PC-9 (cell line): ENCODE results near the gene MIA.

ENCODE experiments used
- CTCF ChIP-seq: fragments of 200-600 bp; sonication (generic); conservative IDR thresholded peaks from 2 replicates; pipeline ENCODE4 v1.6.1; 2017; ENCODE audit warnings: mixed run types, antibody characterized with exemption, mild to moderate bottlenecking, moderate library complexity
- EZH2 ChIP-seq: fragments of 200-600 bp; sonication (generic); IDR thresholded peaks from 2 replicates; pipeline ENCODE4 v1.8.0; 2017; ENCODE audit warnings: antibody characterized with exemption, low read depth

GRCh38 chr19:40743926-40744325 lies 31.4 kb upstream of the MIA start:
- no peak for TF ChIP-seq CTCF
- TF ChIP-seq EZH2: no peak
